Esophagus muscularis mucosa (tissue), 4 donors: Measurements from ENCODE around the gene AGAP1. TPM values are rescaled to one million over a fixed set of nuclear protein-coding genes. Genes with fewer than 3 reads are reported as not detected.

Source experiments
- DNase-seq: peaks from one replicate; pipeline ENCODE4 v3.0.0-alpha.2; 2017; ENCODE audit errors: extremely low spot score
- H3K27ac ChIP-seq, 4 donors: fragments of 200-600 bp; sonication (generic); replicated peaks in 1 of 4; 1 replicate in 3 of 4; 2 replicates in 1 of 4; pipeline ENCODE4 v1.5.1; 2016 to 2019; ENCODE audit warnings: mild to moderate bottlenecking in 1 of 4
- H3K27me3 ChIP-seq, 4 donors: fragments of 200-600 bp; sonication (generic); one replicate each; pipeline versions ENCODE4 v1.5.1 to v1.6.0; 2016 to 2019
- H3K36me3 ChIP-seq, 4 donors: fragments of 200-600 bp; sonication (generic); one replicate each; pipeline ENCODE4 v1.5.1; 2016 to 2019
- H3K4me1 ChIP-seq, 4 donors: fragments of 200-600 bp; sonication (generic); one replicate each; pipeline ENCODE4 v1.5.1; 2016 to 2019
- H3K4me3 ChIP-seq, 4 donors: fragments of 200-600 bp; sonication (generic); 1 replicate in 2 of 4; 2 replicates in 2 of 4; pipeline ENCODE4 v1.5.1; 2016 to 2019; ENCODE audit warnings: mild to moderate bottlenecking in 4 of 4, moderate library complexity in 1 of 4
- H3K9me3 ChIP-seq, 4 donors: fragments of 200-600 bp; sonication (generic); 1 replicate in 3 of 4; 2 replicates in 1 of 4; pipeline ENCODE4 v1.5.1; 2016 to 2019
- CTCF ChIP-seq, 3 experiments: fragments of 200-600 bp in 2 of 3; fragments of 450-650 bp in 1 of 3; sonication (generic) in 2 of 3; IDR thresholded peaks; one replicate each; pipeline ENCODE4 v1.5.1; 2017 to 2019; ENCODE audit warnings: antibody characterized with exemption in 3 of 3, mild to moderate bottlenecking in 2 of 3, moderate library complexity in 1 of 3
- EP300 ChIP-seq: sonication (generic); formaldehyde crosslinking; IDR thresholded peaks from one replicate; pipeline ENCODE4 v1.6.1; 2017; ENCODE audit warnings: antibody characterized with exemption
- POLR2A ChIP-seq: fragments of 450-650 bp; IDR thresholded peaks from one replicate; pipeline ENCODE4 v1.6.1; 2017; ENCODE audit warnings: antibody characterized with exemption, moderate library complexity, mild to moderate bottlenecking, low read depth
- POLR2AphosphoS5 ChIP-seq, 2 donors: sonication (generic); formaldehyde crosslinking; IDR thresholded peaks; one replicate each; pipeline ENCODE4 v1.6.1; 2017; ENCODE audit warnings: antibody characterized with exemption in 2 of 2
- WGBS: methylation state at CpG from one replicate; pipeline ENCODE4 v1.1.5; 2018; 5-methylcytosine and 5-hydroxymethylcytosine counted together
- intact Hi-C: fragments of 100-400 bp; cut with DNase I; formaldehyde crosslinking; loops from one replicate; pipeline ENCODE4 v1.15.1; 2023
- total RNA-seq, 4 donors: library from RNA; depleted of rRNA; stranded (reverse); fragments of >200 nt; gene quantifications; one replicate each; pipeline versions ENCODE4 v1.1.0 to v1.2.1, GENCODE V29; 2016

The AGAP1 gene
- total RNA-seq, 4 donors from 2014 or later = 37.9 to 62.4 (median 47.2) TPM

GRCh38 chr2:235864302-235864701 lies 370.5 kb downstream of the AGAP1 start:
- intact Hi-C loops = no loop called here
- Histone ChIP-seq H3K27me3 (no peaks in the 10 kb centered on the region), H3K27ac (no peak overlapping the region), H3K4me3 (no peak overlapping the region), H3K36me3 (no peaks in the 10 kb centered on the region), H3K4me1 (peaks cover 0 to 6% (median 2%) of the 10 kb centered on the region in 4 donors), H3K9me3 (no peaks in the 10 kb centered on the region)
- 88% methylated on average over 17 of the region's 17 CpGs for WGBS
- TF ChIP-seq EP300 (no peak), CTCF (IDR thresholded peaks at IDR 0.05) (no peak), POLR2AphosphoS5 (IDR thresholded peaks at IDR 0.05) (no peak), POLR2A (no peak)
- DNase-seq = no peak

- DNase-seq = no peak
- WGBS = 74% methylated on average over 15 of the region's 27 CpGs
- intact Hi-C loops = no loop called here
- TF ChIP-seq CTCF (IDR thresholded peaks at IDR 0.05) (no peak), POLR2AphosphoS5 (IDR thresholded peaks at IDR 0.05) (no peak), POLR2A (no peak), EP300 (no peak)
- H3K36me3 ChIP-seq = no peaks in the 10 kb centered on the region
- no peak overlapping the region for H3K27ac ChIP-seq
- H3K9me3 ChIP-seq = no peaks in the 10 kb centered on the region
- H3K4me1 ChIP-seq = peaks cover 0 to 5% (median under 1%) of the 10 kb centered on the region in 4 donors
- H3K27me3 ChIP-seq = no peaks in the 10 kb centered on the region
- no peak overlapping the region for H3K4me3 ChIP-seq
Observed at GRCh38 chr2:235864733-235865515, 371.1 kb downstream of the AGAP1 start.

GRCh38 chr2:235866373-235866772 lies 372.5 kb downstream of the AGAP1 start:
- WGBS = 92% methylated on average over 4 of the region's 4 CpGs

GRCh38 chr2:235868224-235868623 lies 374.4 kb downstream of the AGAP1 start:
- Histone ChIP-seq H3K27ac (no peak overlapping the region), H3K9me3 (peaks cover 0 to 8% (median 4%) of the 10 kb centered on the region in 4 donors), H3K27me3 (no peaks in the 10 kb centered on the region), H3K4me1 (peaks cover 0 to 5% (median 0%) of the 10 kb centered on the region in 4 donors), H3K36me3 (no peaks in the 10 kb centered on the region), H3K4me3 (no peak overlapping the region)
- no peak for DNase-seq
- intact Hi-C loops = no loop called here
- no peak for TF ChIP-seq CTCF (IDR thresholded peaks at IDR 0.05)
- no peak for TF ChIP-seq POLR2A
- no peak for TF ChIP-seq POLR2AphosphoS5 (IDR thresholded peaks at IDR 0.05)
- TF ChIP-seq EP300 = no peak
- WGBS = 82% methylated on average over 16 of the region's 16 CpGs

More at GRCh38 chr2:235866373-235866772, 372.5 kb downstream of the AGAP1 start:
- Histone ChIP-seq H3K27me3 (no peaks in the 10 kb centered on the region), H3K9me3 (peaks cover 0 to 8% (median 4%) of the 10 kb centered on the region in 4 donors), H3K27ac (no peak overlapping the region), H3K36me3 (no peaks in the 10 kb centered on the region), H3K4me1 (peaks cover 0 to 5% (median 0%) of the 10 kb centered on the region in 4 donors), H3K4me3 (no peak overlapping the region)
- no peak for TF ChIP-seq POLR2AphosphoS5 (IDR thresholded peaks at IDR 0.05)
- TF ChIP-seq CTCF (IDR thresholded peaks at IDR 0.05) = no peak
- no peak for TF ChIP-seq POLR2A
- TF ChIP-seq EP300 = no peak
- no peak for DNase-seq
- intact Hi-C loops = no loop called here
